ENCODE data around the gene SNX8. TPM values are rescaled to one million over a fixed set of nuclear protein-coding genes. Genes with fewer than 3 reads are reported as not detected.

SNX8 gene
- total RNA-seq, 2 experiments from 2014 or later: 31.7 to 36.8 TPM

DNA sequence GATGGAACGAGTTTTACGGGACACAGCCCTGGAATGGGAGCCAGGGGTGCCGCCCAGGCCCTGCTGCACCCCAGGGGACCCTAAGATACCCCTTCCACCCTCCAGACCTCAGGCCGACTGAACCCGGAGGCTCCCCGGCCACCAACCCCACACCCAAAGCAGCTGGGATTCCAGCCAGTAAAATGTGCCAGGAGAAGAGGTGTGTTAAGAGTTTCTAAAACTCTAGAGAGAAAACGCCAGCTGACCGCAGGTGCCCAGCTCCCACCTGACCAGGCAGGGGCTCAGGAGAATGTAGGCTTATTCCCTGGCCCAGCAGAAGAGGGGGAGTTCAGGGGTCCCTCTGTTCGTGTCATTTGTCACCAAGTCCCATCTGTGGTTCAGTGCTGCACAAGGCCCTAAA is 54.8 kb downstream of the SNX8 start:
- CTCF ChIA-PET: interaction anchor here (1.9 to 2.4 kb wide), 2 partner anchors 12 to 88 kb away, joined by 5 to 9 read pairs; no protein-coding TSS in a partner anchor
- peaks cover 11% of the 10 kb centered on the region for H3K36me3 Mint-ChIP-seq (ENCODE audit: low read depth)
- no peak for ATAC-seq

DNA sequence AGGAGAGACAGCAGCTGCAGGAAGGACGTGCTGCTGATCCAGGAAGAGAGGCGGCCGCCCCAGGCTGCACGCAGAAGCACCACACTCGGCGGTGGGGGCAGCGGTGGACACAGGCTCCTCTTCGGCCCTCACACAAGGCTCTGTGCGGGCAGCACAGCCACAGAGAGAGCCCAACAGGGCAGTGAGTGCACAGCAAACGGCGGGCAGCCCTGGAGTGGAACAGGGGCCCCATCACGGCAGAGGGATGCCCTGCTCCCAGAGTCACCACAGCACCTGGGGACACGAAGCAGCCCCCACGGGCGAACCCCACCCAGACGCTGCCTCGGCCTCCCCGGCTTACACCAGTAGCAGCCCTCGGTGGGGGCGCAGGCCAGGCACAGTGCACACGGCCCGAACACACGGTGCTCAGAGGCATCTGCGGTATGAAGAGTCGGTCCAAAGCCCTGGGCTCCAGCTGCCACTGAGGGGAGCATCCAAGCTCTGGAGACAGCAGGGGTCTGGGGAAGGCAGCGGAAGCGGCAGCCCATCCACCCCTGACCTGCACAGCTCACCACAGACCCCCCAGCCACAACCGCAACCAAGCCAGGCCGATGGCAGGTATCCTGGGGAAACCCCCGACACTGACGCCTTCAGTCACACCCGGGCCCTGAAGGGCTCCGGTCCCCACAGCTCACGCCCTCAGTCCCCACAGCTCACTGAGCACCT is 55.4 kb downstream of the SNX8 start:
- Mint-ChIP-seq H3K27me3 (no peaks in the 10 kb centered on the region), H3K9me3 (no peaks in the 10 kb centered on the region), H3K36me3 (ENCODE audit: low read depth) (peaks cover 6% of the 10 kb centered on the region), H3K4me3 (no peak overlapping the region), H3K4me1 (ENCODE audit: low read depth) (peaks cover 14% of the 10 kb centered on the region), H3K27ac (no peak overlapping the region)
- ATAC-seq (peak; percentile 32), DNase-seq (no peak)
- intact Hi-C loops (cut with micrococcal nuclease): no loop called here
- TF ChIP-seq, protein P1, sequence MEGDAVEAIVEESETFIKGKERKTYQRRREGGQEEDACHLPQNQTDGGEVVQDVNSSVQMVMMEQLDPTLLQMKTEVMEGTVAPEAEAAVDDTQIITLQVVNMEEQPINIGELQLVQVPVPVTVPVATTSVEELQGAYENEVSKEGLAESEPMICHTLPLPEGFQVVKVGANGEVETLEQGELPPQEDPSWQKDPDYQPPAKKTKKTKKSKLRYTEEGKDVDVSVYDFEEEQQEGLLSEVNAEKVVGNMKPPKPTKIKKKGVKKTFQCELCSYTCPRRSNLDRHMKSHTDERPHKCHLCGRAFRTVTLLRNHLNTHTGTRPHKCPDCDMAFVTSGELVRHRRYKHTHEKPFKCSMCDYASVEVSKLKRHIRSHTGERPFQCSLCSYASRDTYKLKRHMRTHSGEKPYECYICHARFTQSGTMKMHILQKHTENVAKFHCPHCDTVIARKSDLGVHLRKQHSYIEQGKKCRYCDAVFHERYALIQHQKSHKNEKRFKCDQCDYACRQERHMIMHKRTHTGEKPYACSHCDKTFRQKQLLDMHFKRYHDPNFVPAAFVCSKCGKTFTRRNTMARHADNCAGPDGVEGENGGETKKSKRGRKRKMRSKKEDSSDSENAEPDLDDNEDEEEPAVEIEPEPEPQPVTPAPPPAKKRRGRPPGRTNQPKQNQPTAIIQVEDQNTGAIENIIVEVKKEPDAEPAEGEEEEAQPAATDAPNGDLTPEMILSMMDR (IDR thresholded peaks at IDR 0.05): no peak
- CTCF ChIA-PET: interaction anchor here (1.9 to 2.4 kb wide), 2 partner anchors 11 to 89 kb away, joined by 5 to 9 read pairs; no protein-coding TSS in a partner anchor
- POLR2A ChIA-PET: no interaction called here

More for the DNA sequence above, 54.8 kb downstream of the SNX8 start:
- Mint-ChIP-seq H3K4me3 (no peak overlapping the region), H3K4me1 (ENCODE audit: low read depth) (peaks cover 14% of the 10 kb centered on the region), H3K27me3 (no peaks in the 10 kb centered on the region), H3K27ac (peak overlapping the region; percentile 58), H3K9me3 (no peaks in the 10 kb centered on the region)
- no peak for DNase-seq
- POLR2A ChIA-PET: no interaction called here
- intact Hi-C loops (cut with micrococcal nuclease): no loop called here
- TF ChIP-seq, protein P1 (IDR thresholded peaks at IDR 0.05): no peak

DNA sequence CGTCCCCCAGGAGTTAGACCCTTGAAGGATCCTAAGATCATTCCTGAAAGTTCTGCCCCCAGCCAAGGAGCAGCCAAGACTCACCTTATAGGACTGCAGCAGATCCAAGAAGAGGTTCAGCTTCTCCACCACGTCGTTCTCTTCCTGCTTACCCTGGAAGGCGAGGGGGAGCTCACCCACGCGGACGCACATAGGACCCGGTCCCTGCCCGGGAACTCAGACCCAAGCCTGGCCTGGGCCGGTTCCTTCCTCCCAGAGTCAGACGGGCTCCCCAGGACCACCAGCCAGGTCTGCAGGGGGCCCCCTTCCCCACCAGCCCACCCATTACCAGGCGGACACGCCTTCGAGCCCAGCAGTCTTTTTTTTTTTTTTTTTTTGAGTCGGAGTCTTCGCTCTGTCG is 56.6 kb downstream of the SNX8 start:
- Mint-ChIP-seq H3K27ac (no peak overlapping the region), H3K4me1 (ENCODE audit: low read depth) (peaks cover 18% of the 10 kb centered on the region), H3K36me3 (ENCODE audit: low read depth) (peaks cover 5% of the 10 kb centered on the region), H3K27me3 (no peaks in the 10 kb centered on the region), H3K4me3 (no peak overlapping the region), H3K9me3 (no peaks in the 10 kb centered on the region)
- intact Hi-C loops (cut with micrococcal nuclease): no loop called here
- POLR2A ChIA-PET: no interaction called here
- TF ChIP-seq, protein P1 (IDR thresholded peaks at IDR 0.05): no peak
- DNase-seq (no peak), ATAC-seq (no peak)
- CTCF ChIA-PET: no interaction called here

DNA sequence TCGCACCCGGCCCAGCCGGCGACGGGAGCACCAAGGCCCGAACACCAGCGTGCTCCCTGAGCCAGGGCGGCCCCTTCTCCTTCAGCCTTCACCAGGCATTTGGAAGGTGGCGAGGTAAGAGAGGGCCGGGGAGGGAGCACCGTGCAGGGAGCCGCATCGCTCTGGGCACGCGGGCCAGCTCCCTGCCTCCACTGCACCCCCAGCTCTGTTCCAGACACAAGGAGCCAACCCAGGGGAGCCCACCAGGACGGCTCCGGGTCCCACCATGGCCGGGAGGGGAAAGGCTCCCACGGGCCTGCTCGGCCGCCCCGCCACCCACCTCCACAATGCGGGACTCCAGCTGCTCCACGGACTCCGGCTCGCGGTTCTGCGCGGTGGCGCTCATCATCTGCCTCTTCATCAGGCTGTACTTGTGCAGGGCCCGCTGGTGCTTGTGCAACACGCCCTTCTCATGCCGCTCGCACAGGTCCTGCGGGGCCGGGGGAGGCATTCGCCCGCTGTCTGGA is 57.1 kb downstream of the SNX8 start:
- Mint-ChIP-seq H3K27me3 (no peaks in the 10 kb centered on the region), H3K4me3 (no peak overlapping the region), H3K27ac (no peak overlapping the region), H3K9me3 (no peaks in the 10 kb centered on the region), H3K4me1 (ENCODE audit: low read depth) (peaks cover 18% of the 10 kb centered on the region), H3K36me3 (ENCODE audit: low read depth) (peaks cover 4% of the 10 kb centered on the region)
- TF ChIP-seq, protein P1 (IDR thresholded peaks at IDR 0.05): no peak
- intact Hi-C loops (cut with micrococcal nuclease): no loop called here
- ChIA-PET POLR2A (interaction anchor here (0.6 kb wide), 1 partner anchor 458 kb away, joined by 3 read pairs; no protein-coding TSS in a partner anchor), CTCF (no interaction called here)
- ATAC-seq (no peak), DNase-seq (no peak)

All from activated CD8-positive, alpha-beta T cell treated with anti-CD3 and anti-CD28 coated beads for 36 hours (primary cell).